Measurements from ENCODE around the gene SFTA2.
"Not testable (repeated sequence)": the region's sequence is repeated elsewhere in the genome, so short reads cannot be mapped to it uniquely, and the experiment has no call there.

Gene SFTA2

GRCh38 chr6:30974490-30975252 is 42.7 kb upstream of the SFTA2 start:
- TF ChIP-seq REST (IDR thresholded peaks at IDR 0.05; ENCODE audit: insufficient replicate concordance, low read depth) = no peak
- DNase-seq (ENCODE audit: low read depth in 1 of 2, low spot score in 1 of 2) = no peak
- H3K27me3 ChIP-seq (ENCODE audit: insufficient read depth, poor library complexity, severe bottlenecking) = peaks cover 8% of the 10 kb centered on the region
- no peak overlapping the region for H3K4me3 ChIP-seq (replicated peaks; ENCODE audit: insufficient read depth, low read length)
- no peak overlapping the region for H3K27ac ChIP-seq (replicated peaks)

- DNase-seq (ENCODE audit: low read depth in 1 of 2, low spot score in 1 of 2) = no peak
- Histone ChIP-seq H3K27ac (replicated peaks) (no peak overlapping the region), H3K27me3 (ENCODE audit: insufficient read depth, poor library complexity, severe bottlenecking) (peaks cover 8% of the 10 kb centered on the region), H3K4me3 (replicated peaks; ENCODE audit: insufficient read depth, low read length) (no peak overlapping the region)
- TF ChIP-seq CTCF (IDR thresholded peaks at IDR 0.05; ENCODE audit: insufficient read depth, low read length) (no peak), REST (IDR thresholded peaks at IDR 0.05; ENCODE audit: insufficient replicate concordance, low read depth) (no peak), POLR2AphosphoS5 (IDR thresholded peaks at IDR 0.05; ENCODE audit: low read depth) (no peak), SPI1 (IDR thresholded peaks at IDR 0.05; ENCODE audit: borderline replicate concordance, low read depth) (no peak), GABPA (IDR thresholded peaks at IDR 0.05; ENCODE audit: low read depth) (no peak)
Measured at GRCh38 chr6:30972816-30973215, 40.8 kb upstream of the SFTA2 start.

GRCh38 chr6:30970946-30971345 is 39.0 kb upstream of the SFTA2 start:
- Histone ChIP-seq H3K4me3 (replicated peaks; ENCODE audit: insufficient read depth, low read length) (no peak overlapping the region), H3K27me3 (ENCODE audit: insufficient read depth, poor library complexity, severe bottlenecking) (no peaks in the 10 kb centered on the region), H3K27ac (replicated peaks) (no peak overlapping the region)
- no peak for TF ChIP-seq POLR2AphosphoS5 (IDR thresholded peaks at IDR 0.05; ENCODE audit: low read depth)
- no peak for TF ChIP-seq GABPA (IDR thresholded peaks at IDR 0.05; ENCODE audit: low read depth)
- TF ChIP-seq REST (IDR thresholded peaks at IDR 0.05; ENCODE audit: insufficient replicate concordance, low read depth) = no peak
- no peak for TF ChIP-seq SPI1 (IDR thresholded peaks at IDR 0.05; ENCODE audit: borderline replicate concordance, low read depth)
- no peak for TF ChIP-seq CTCF (IDR thresholded peaks at IDR 0.05; ENCODE audit: insufficient read depth, low read length)
- no peak for DNase-seq (ENCODE audit: low read depth in 1 of 2, low spot score in 1 of 2)

- not testable (repeated sequence) for DNase-seq (ENCODE audit: low read depth in 1 of 2, low spot score in 1 of 2); H3K4me3 ChIP-seq (replicated peaks; ENCODE audit: insufficient read depth, low read length); H3K27ac ChIP-seq (replicated peaks); H3K27me3 ChIP-seq (ENCODE audit: insufficient read depth, poor library complexity, severe bottlenecking)
Measured at GRCh38 chr6:30969171-30969570, 37.2 kb upstream of the SFTA2 start.
